WERI-Rb-1 (cell line): ENCODE measurements around the gene RWDD3.

ENCODE experiments used
- DNase-seq: peaks from one replicate; pipeline ENCODE4 v3.0.0-alpha.2; 2020
- H3K27ac ChIP-seq: fragments of 250-450 bp; sonication (Bioruptor Pico); 2 replicates; pipeline ENCODE4 v1.5.1; 2020; ENCODE audit warnings: mild to moderate bottlenecking, moderate library complexity
- H3K27me3 ChIP-seq: fragments of 250-450 bp; sonication (Bioruptor Pico); 2 replicates; pipeline ENCODE4 v1.5.1; 2021; ENCODE audit warnings: mild to moderate bottlenecking, low read depth, moderate library complexity; ENCODE audit not compliant: insufficient read depth, severe bottlenecking
- H3K36me3 ChIP-seq: fragments of 250-450 bp; sonication (Bioruptor Pico); 2 replicates; pipeline ENCODE4 v1.5.1; 2020; ENCODE audit warnings: mild to moderate bottlenecking, moderate library complexity
- H3K4me3 ChIP-seq: 2 replicates; pipeline ENCODE4 v1.5.1; 2011; ENCODE audit warnings: low read depth, mild to moderate bottlenecking, control low read depth, low read length
- H3K9me3 ChIP-seq: fragments of 250-450 bp; sonication (Bioruptor Pico); 2 replicates; pipeline ENCODE4 v1.5.1; 2021; ENCODE audit warnings: mild to moderate bottlenecking, moderate library complexity; ENCODE audit not compliant: severe bottlenecking
- TF ChIP-seq, protein P1 (sequence below): IDR thresholded peaks from 2 replicates; pipeline ENCODE4 v1.5.1; 2011; ENCODE audit warnings: low read depth, mild to moderate bottlenecking, control low read depth, inconsistent platforms, low read length

Gene RWDD3

DNA sequence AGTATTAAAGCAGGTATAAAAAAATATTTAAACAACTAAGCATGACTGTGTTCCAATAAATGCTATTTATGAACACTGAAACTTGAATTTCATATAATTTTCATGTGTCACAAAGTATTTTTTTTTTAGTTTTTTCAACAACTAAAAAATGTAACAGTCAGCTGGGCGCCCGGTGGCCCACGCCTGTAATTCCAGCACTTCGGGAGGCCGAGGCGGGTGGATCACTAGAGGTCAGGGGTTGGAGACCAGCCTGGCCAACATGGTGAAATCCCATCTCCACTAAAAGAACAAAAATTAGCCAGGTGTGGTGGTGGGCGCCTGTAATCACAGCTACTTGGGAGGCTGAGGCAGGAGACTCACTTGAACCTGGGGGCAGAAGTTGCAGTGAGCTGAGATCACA, 42.4 kb downstream of the RWDD3 start:
- no peak for DNase-seq
- TF ChIP-seq, protein P1, sequence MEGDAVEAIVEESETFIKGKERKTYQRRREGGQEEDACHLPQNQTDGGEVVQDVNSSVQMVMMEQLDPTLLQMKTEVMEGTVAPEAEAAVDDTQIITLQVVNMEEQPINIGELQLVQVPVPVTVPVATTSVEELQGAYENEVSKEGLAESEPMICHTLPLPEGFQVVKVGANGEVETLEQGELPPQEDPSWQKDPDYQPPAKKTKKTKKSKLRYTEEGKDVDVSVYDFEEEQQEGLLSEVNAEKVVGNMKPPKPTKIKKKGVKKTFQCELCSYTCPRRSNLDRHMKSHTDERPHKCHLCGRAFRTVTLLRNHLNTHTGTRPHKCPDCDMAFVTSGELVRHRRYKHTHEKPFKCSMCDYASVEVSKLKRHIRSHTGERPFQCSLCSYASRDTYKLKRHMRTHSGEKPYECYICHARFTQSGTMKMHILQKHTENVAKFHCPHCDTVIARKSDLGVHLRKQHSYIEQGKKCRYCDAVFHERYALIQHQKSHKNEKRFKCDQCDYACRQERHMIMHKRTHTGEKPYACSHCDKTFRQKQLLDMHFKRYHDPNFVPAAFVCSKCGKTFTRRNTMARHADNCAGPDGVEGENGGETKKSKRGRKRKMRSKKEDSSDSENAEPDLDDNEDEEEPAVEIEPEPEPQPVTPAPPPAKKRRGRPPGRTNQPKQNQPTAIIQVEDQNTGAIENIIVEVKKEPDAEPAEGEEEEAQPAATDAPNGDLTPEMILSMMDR: no peak
- Histone ChIP-seq H3K4me3 (no peak overlapping the region), H3K9me3 (no peaks in the 10 kb centered on the region), H3K36me3 (no peaks in the 10 kb centered on the region), H3K27ac (no peak overlapping the region), H3K27me3 (no peaks in the 10 kb centered on the region)

DNA sequence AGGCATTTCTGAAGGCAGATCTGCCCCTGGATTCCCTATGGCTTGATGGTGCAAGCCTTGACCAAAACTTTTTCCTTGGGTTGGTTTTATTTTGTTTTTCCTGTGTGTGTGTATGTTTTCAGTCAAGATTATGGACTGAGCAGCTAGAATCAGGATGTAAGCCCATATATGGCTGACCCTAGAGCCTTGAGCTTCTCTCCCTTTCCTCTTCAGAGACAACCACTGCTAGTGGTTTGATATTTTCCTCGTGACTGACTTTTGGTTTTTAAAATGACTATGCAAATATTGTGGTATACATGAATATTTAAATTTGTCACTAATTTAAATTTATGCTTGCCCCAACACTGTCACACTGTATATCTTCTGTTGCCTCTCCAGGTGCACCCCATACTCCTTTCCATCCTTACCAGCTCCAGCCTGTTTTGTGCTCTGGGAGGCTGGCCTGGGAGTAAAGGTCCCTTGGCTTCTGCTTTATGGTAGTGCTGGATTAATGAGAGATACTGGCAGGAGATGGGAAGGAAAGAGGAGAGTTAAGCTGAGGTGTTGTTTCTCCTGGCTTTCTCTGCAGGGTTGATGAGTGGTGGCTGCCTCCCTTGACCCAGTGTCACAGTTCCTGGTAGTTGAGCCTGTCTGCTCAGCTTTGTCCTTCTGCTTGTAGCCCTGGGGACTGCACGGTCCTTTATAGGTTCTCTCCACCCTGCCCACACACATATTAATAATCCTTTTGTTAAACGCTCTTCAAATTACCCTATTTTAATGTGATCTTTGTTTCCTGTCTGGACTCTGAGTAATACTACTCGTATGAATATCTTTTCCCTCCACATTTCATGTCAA, 44.4 kb downstream of the RWDD3 start:
- H3K9me3 ChIP-seq: no peaks in the 10 kb centered on the region
- H3K36me3 ChIP-seq: no peaks in the 10 kb centered on the region
- H3K27ac ChIP-seq: no peak overlapping the region
- H3K4me3 ChIP-seq: no peak overlapping the region
- TF ChIP-seq, protein P1: no peak
- no peak for DNase-seq
- no peaks in the 10 kb centered on the region for H3K27me3 ChIP-seq

DNA sequence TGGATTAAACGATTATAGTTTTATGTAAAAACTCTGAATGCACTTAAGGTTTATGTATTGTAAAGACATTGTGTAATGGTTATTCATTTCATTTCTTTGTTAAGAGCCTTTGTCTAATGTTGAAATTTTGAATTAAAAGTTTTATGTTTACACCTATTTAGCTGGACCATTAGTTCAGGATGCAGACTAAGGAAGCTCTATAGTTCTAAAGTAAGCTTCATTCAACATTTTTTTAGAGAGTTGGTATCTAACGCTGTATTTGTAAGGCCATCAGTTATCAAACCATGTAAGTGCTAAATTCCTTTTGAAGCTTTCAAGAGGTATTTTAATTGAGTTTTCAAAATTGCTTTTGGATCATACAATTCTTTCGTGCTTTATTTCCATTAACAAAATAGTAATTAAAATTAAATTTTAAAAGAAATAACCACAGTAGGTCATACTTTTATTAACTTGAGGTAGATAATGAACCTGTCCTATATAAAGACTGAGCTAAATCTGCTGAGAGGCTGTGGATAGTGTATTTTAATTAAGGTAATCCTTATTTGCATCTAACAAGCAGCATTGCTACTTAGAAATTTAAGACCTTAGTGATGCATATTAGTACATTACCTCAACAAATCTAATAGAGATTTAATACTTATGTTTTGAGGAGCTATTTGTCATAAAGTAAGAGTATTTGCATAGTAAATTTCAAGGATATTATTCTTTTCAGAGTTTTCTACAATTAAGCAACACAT, 47.9 kb downstream of the RWDD3 start:
- Histone ChIP-seq H3K36me3 (no peaks in the 10 kb centered on the region), H3K27ac (no peak overlapping the region), H3K4me3 (no peak overlapping the region), H3K27me3 (no peaks in the 10 kb centered on the region), H3K9me3 (no peaks in the 10 kb centered on the region)
- DNase-seq: no peak
- TF ChIP-seq, protein P1: no peak

DNA sequence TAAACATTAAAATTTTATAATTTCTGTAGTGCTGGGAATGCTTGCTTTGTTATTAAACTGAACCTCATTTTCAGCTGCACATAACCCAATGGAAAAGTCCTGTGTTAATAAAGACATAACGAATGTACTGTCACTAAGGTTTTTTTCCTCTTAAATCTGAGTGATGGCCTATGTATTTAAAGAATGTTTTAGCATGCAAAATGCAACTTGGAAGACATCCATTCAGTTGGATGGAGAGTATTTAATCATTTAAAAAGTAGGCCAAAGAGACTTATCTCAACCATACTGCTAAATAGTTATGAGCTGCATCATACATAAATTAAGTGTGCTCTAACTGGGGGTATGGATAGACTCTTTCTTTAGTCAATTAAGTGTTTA, 48.5 kb downstream of the RWDD3 start:
- no peak for DNase-seq

DNA sequence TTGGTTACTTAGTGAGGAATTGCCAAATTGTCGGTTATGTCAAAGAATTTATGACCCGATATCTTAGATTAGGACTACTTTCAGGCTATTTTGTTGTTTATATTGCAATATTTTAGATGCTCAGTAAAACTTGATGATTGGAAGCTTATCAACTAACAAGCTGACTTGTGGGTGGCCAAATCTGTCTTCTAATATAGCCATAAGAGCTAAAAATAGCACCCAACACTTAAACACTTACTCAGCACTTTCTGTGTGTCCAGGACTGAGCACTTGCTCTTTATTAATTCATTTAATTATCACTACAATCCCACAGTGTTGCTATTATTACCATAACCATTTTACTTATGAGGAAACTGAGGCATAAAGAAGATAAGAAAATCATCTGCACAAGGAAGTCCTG, 50.4 kb downstream of the RWDD3 start:
- H3K27ac ChIP-seq: no peak overlapping the region
- DNase-seq: no peak
- no peaks in the 10 kb centered on the region for H3K27me3 ChIP-seq
- H3K9me3 ChIP-seq: no peaks in the 10 kb centered on the region
- no peak overlapping the region for H3K4me3 ChIP-seq
- H3K36me3 ChIP-seq: no peaks in the 10 kb centered on the region
- TF ChIP-seq, protein P1: no peak

More for the DNA sequence above, 48.5 kb downstream of the RWDD3 start:
- Histone ChIP-seq H3K27ac (no peak overlapping the region), H3K27me3 (no peaks in the 10 kb centered on the region), H3K4me3 (no peak overlapping the region), H3K36me3 (no peaks in the 10 kb centered on the region), H3K9me3 (no peaks in the 10 kb centered on the region)
- TF ChIP-seq, protein P1: no peak
